Measurements from ENCODE around the gene TMPRSS7. TPM values are rescaled to one million over a fixed set of nuclear protein-coding genes. Genes with fewer than 3 reads are reported as not detected.

Gene TMPRSS7
- polyA plus RNA-seq, 1 donor from 2014 or later, result 0.52 TPM

DNA sequence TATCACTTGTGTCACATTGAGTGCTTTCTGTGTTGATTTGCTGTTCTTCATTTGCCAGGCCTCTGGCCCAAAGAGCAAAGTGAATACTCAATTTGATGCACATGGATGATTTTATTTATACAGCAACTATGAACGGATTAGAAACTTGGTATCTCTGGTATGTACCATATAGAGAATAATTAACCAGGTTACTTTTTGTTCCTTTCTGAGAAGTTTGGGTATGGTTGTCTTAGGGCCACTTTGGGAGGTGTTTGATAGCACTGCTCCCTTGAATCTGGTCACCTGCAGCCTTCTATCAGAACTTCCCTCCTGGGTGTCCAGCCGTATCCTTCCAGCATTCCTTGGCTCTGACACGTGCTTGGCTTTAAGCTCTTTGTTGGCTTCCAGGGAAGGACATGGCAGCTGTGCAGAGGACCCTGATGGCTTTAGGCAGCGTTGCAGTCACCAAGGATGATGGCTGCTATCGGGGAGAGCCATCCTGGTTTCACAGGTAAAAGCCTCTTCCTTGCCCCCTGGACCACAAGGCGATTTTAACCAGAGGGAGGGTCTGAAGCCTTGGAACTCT lies 23.1 kb upstream of the TMPRSS7 start:
- H3K79me2 ChIP-seq (replicated peaks; ENCODE audit: insufficient read depth, low read length), result peaks cover 8% of the 10 kb centered on the region
- H3K9me3 ChIP-seq (ENCODE audit: low read length), result no peaks in the 10 kb centered on the region
- H3K9me2 ChIP-seq (ENCODE audit: insufficient read depth, low read length), result no peaks in the 10 kb centered on the region
- no peak overlapping the region for H3K9ac ChIP-seq (ENCODE audit: low read length)
- H2AFZ ChIP-seq (ENCODE audit: low read depth, low read length), result no peak overlapping the region
- no peaks in the 10 kb centered on the region for H3F3A ChIP-seq (ENCODE audit: insufficient read depth, low read length, poor library complexity, severe bottlenecking)
- no peaks in the 10 kb centered on the region for H4K20me1 ChIP-seq (ENCODE audit: insufficient read depth)
- no peaks in the 10 kb centered on the region for H3K27me3 ChIP-seq (ENCODE audit: insufficient read depth, low read depth, low read length)
- H3K36me3 ChIP-seq (ENCODE audit: insufficient read depth, low read length), result peaks cover 11% of the 10 kb centered on the region
- no peak overlapping the region for H3K27ac ChIP-seq (ENCODE audit: low read length)
- no peak overlapping the region for H3K4me3 ChIP-seq (ENCODE audit: low read length)
- TF ChIP-seq TAF1 (IDR thresholded peaks at IDR 0.05; ENCODE audit: low read depth), result no peak
- no peak overlapping the region for H3K4me2 ChIP-seq (ENCODE audit: low read length)

DNA sequence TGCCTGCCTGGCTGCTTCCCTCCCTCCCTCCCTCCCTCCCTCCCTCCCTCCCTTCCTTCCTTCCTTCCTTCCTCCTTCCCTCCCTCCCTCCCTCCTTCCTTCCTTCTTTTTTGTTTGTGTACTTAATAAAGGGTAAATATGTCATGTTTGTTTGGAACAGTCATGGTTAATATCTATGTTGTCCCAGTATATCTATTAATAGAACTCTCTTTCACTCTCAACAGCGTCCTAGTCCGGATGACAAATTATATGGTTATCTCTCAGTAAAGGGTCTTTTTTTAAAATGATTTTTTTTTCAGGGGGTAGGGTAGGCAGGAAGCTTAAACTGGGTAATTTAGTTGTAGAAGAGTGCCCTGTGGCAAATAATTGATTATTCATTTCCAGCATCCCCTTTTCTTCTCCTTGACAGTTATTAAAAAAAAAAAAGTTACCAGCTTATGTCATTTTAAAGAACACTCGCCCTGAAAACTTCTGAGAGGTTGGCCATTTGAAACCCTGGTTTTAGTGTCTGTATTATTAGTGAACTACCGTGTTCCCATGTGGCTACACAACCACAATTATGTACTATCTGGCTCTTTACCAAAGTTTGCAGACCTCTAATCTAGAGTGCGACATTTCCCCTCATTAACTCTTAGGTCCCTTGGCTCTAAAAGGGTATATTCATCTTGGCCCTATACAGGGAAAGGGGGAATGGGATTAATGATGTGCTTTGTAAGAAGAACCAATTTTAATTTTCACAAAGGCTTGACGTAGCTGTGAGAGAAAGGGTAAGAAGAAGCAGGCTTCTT lies 22.1 kb upstream of the TMPRSS7 start:
- Histone ChIP-seq H3K27ac (ENCODE audit: low read length) (no peak overlapping the region), H2AFZ (ENCODE audit: low read depth, low read length) (no peak overlapping the region), H3K36me3 (ENCODE audit: insufficient read depth, low read length) (peaks cover 11% of the 10 kb centered on the region), H3K9me2 (ENCODE audit: insufficient read depth, low read length) (no peaks in the 10 kb centered on the region), H3K27me3 (ENCODE audit: insufficient read depth, low read depth, low read length) (no peaks in the 10 kb centered on the region), H4K20me1 (ENCODE audit: insufficient read depth) (no peaks in the 10 kb centered on the region), H3K9me3 (ENCODE audit: low read length) (no peaks in the 10 kb centered on the region), H3K79me2 (replicated peaks; ENCODE audit: insufficient read depth, low read length) (peaks cover 7% of the 10 kb centered on the region), H3F3A (ENCODE audit: insufficient read depth, low read length, poor library complexity, severe bottlenecking) (no peaks in the 10 kb centered on the region), H3K4me3 (ENCODE audit: low read length) (no peak overlapping the region), H3K4me2 (ENCODE audit: low read length) (no peak overlapping the region), H3K9ac (ENCODE audit: low read length) (no peak overlapping the region)
- TF ChIP-seq RAD21 (conservative IDR thresholded peaks at IDR 0.05), result no peak
- no peak for TF ChIP-seq SMC3 (conservative IDR thresholded peaks at IDR 0.05; ENCODE audit: poor library complexity)
- TF ChIP-seq MXI1 (conservative IDR thresholded peaks at IDR 0.05; ENCODE audit: poor library complexity, severe bottlenecking), result no peak
- TF ChIP-seq, protein P1, sequence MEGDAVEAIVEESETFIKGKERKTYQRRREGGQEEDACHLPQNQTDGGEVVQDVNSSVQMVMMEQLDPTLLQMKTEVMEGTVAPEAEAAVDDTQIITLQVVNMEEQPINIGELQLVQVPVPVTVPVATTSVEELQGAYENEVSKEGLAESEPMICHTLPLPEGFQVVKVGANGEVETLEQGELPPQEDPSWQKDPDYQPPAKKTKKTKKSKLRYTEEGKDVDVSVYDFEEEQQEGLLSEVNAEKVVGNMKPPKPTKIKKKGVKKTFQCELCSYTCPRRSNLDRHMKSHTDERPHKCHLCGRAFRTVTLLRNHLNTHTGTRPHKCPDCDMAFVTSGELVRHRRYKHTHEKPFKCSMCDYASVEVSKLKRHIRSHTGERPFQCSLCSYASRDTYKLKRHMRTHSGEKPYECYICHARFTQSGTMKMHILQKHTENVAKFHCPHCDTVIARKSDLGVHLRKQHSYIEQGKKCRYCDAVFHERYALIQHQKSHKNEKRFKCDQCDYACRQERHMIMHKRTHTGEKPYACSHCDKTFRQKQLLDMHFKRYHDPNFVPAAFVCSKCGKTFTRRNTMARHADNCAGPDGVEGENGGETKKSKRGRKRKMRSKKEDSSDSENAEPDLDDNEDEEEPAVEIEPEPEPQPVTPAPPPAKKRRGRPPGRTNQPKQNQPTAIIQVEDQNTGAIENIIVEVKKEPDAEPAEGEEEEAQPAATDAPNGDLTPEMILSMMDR (IDR thresholded peaks at IDR 0.05; ENCODE audit: poor library complexity, severe bottlenecking), result no peak
- no peak for TF ChIP-seq EP300 (conservative IDR thresholded peaks at IDR 0.05; ENCODE audit: poor library complexity, severe bottlenecking)
- TF ChIP-seq EZH2 (IDR thresholded peaks at IDR 0.05; ENCODE audit: borderline replicate concordance, insufficient read depth, low read length, poor library complexity, severe bottlenecking), result no peak
- TF ChIP-seq, protein P2, sequence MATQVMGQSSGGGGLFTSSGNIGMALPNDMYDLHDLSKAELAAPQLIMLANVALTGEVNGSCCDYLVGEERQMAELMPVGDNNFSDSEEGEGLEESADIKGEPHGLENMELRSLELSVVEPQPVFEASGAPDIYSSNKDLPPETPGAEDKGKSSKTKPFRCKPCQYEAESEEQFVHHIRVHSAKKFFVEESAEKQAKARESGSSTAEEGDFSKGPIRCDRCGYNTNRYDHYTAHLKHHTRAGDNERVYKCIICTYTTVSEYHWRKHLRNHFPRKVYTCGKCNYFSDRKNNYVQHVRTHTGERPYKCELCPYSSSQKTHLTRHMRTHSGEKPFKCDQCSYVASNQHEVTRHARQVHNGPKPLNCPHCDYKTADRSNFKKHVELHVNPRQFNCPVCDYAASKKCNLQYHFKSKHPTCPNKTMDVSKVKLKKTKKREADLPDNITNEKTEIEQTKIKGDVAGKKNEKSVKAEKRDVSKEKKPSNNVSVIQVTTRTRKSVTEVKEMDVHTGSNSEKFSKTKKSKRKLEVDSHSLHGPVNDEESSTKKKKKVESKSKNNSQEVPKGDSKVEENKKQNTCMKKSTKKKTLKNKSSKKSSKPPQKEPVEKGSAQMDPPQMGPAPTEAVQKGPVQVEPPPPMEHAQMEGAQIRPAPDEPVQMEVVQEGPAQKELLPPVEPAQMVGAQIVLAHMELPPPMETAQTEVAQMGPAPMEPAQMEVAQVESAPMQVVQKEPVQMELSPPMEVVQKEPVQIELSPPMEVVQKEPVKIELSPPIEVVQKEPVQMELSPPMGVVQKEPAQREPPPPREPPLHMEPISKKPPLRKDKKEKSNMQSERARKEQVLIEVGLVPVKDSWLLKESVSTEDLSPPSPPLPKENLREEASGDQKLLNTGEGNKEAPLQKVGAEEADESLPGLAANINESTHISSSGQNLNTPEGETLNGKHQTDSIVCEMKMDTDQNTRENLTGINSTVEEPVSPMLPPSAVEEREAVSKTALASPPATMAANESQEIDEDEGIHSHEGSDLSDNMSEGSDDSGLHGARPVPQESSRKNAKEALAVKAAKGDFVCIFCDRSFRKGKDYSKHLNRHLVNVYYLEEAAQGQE (IDR thresholded peaks at IDR 0.05; ENCODE audit: borderline replicate concordance), result no peak
- TF ChIP-seq TAF1 (IDR thresholded peaks at IDR 0.05; ENCODE audit: low read depth), result no peak
- no peak for TF ChIP-seq POLR2AphosphoS5 (IDR thresholded peaks at IDR 0.05)
